ENCODE measurements around the gene SPACA6.

The SPACA6 gene

GRCh38 chr19:51739466-51740213 is 46.5 kb downstream of the SPACA6 start:
- no peak for DNase-seq

- no peak for DNase-seq
Observed at GRCh38 chr19:51740356-51740755, 47.2 kb downstream of the SPACA6 start.

GRCh38 chr19:51742789-51743188 is 49.7 kb downstream of the SPACA6 start:
- DNase-seq: no peak

- DNase-seq: no peak
Observed at GRCh38 chr19:51743405-51743804, 50.3 kb downstream of the SPACA6 start.

- no peak for DNase-seq
Observed at GRCh38 chr19:51746731-51747130, 53.6 kb downstream of the SPACA6 start.

- no peak for DNase-seq
Observed at GRCh38 chr19:51749979-51750378, 56.8 kb downstream of the SPACA6 start.

- no peak for DNase-seq
Observed at GRCh38 chr19:51750400-51751094, 57.4 kb downstream of the SPACA6 start.

GRCh38 chr19:51751655-51752054 is 58.5 kb downstream of the SPACA6 start, which contains the start of gene FPR1:
Gene FPR1, minus strand, starts transcription at chr19:51751878. Its CDS starts 4,884 bp downstream, at chr19:51746994.
- no peak for DNase-seq

GRCh38 chr19:51754109-51754508 is 61.0 kb downstream of the SPACA6 start:
- DNase-seq: no peak

GRCh38 chr19:51754770-51755169 is 61.6 kb downstream of the SPACA6 start:
- no peak for DNase-seq

All from activated CD4-positive, alpha-beta T cell treated with anti-CD3 and anti-CD28 coated beads, Interleukin-2, amount 50 U/mL, for 48 hours (primary cell).